Ovary (tissue), 3 donors: ENCODE measurements around the gene FAM156B.
"Not testable (repeated sequence)": the region's sequence is repeated elsewhere in the genome, so short reads cannot be mapped to it uniquely, and the experiment has no call there.

Experiments used
- CTCF ChIP-seq, 3 donors: fragments of 450-650 bp in 2 of 3; fragments of 200-600 bp in 1 of 3; IDR thresholded peaks; one replicate each; pipeline versions ENCODE4 v1.5.1 to v1.8.0; 2016 to 2022; ENCODE audit warnings: antibody characterized with exemption in 3 of 3, mild to moderate bottlenecking in 1 of 3
- POLR2A ChIP-seq: fragments of 450-650 bp; IDR thresholded peaks from one replicate; pipeline ENCODE4 v1.6.1; 2017; ENCODE audit warnings: antibody characterized with exemption, mild to moderate bottlenecking, moderate library complexity
- donor health status: DM: no; HTN: no; CAD: no.

DNA sequence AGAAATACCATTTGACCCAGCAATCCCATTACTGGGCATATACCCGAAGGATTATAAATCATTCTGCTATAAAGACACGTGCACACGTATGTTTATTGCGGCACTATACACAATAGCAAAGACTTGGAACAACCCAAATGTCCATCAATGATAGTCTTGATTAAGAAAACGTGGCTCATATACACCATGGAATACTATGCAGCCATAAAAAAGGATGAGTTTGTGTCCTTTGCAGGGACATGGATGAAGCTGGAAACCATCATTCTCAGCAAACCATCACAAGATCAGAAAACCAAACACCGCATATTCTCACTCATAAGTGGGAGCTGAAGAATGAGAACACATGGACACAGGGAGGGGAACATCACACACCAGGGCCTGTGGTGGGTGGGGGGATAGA, 33.1 kb downstream of the FAM156B start:
- not testable (repeated sequence) for TF ChIP-seq CTCF (IDR thresholded peaks at IDR 0.05); POLR2A
